ENCODE measurements around the gene TP53TG5.

The TP53TG5 gene

GRCh38 chr20:45341939-45342854 is 35.9 kb downstream of the TP53TG5 start:
- Histone ChIP-seq H3K4me2 (ENCODE audit: low read length) (peak overlapping the region; percentile 54), H3K18ac (ENCODE audit: low read length) (peak overlapping the region; percentile 84), H3K79me2 (ENCODE audit: control insufficient read depth, insufficient read depth, low read length) (peaks cover 71% of the 10 kb centered on the region), H3K36me3 (ENCODE audit: control insufficient read depth, insufficient read depth, low read length) (no peaks in the 10 kb centered on the region), H3K56ac (ENCODE audit: low read length) (peak overlapping the region; percentile 92), H3K4ac (ENCODE audit: low read depth, low read length) (peak overlapping the region; percentile 74), H3K23ac (ENCODE audit: low read length) (no peak overlapping the region), H3K27ac (ENCODE audit: low read depth, low read length) (peak overlapping the region; percentile 97), H2AK5ac (ENCODE audit: low read length) (peak overlapping the region; percentile 17), H2BK5ac (ENCODE audit: low read length) (peak overlapping the region; percentile 96), H3K27me3 (ENCODE audit: insufficient read depth, low read length, poor library complexity) (no peaks in the 10 kb centered on the region), H3K79me1 (ENCODE audit: low read length) (peaks cover 38% of the 10 kb centered on the region), H3K9ac (ENCODE audit: low read length) (peak overlapping the region; percentile 62), H2BK120ac (ENCODE audit: low read depth, low read length) (peak overlapping the region; percentile 16), H4K5ac (ENCODE audit: low read length) (no peak overlapping the region), H2BK15ac (replicated peaks; ENCODE audit: low read depth) (no peak overlapping the region), H4K8ac (ENCODE audit: low read depth, low read length) (no peak overlapping the region), H3K4me3 (ENCODE audit: low read length) (no peak overlapping the region), H3K4me1 (ENCODE audit: control insufficient read depth, low read depth, low read length) (peaks cover 71% of the 10 kb centered on the region)
- peak; percentile 98 for DNase-seq
- WGBS (ENCODE audit: extremely low coverage, insufficient coverage, low lambda C conversion rate): no CpG with 5 or more reads among the region's 16 CpGs

DNA sequence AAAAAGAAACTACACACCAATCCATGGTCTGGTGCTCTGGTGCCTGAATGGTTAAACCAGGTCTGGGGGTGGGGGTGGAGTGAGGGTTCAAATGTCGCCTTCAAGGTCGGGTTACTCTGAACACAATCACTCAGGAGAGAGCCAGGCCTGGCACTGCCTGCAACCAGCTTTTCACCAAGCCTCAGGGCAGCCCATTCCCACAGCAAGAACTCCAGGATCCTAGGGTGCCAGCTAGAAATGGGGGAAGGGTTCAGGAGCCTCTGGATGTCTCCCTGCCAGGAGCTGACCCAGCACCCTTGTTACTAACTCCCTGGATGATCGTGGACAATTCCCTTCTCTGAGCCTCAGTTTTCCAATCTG is 36.6 kb downstream of the TP53TG5 start:
- H3K56ac ChIP-seq (ENCODE audit: low read length): peak overlapping the region; percentile 92
- H3K23ac ChIP-seq (ENCODE audit: low read length): no peak overlapping the region
- H3K27me3 ChIP-seq (ENCODE audit: insufficient read depth, low read length, poor library complexity): no peaks in the 10 kb centered on the region
- H2AK5ac ChIP-seq (ENCODE audit: low read length): peak overlapping the region; percentile 17
- no peak overlapping the region for H4K5ac ChIP-seq (ENCODE audit: low read length)
- WGBS (ENCODE audit: extremely low coverage, insufficient coverage, low lambda C conversion rate): no CpG with 5 or more reads among the region's 3 CpGs
- H3K79me2 ChIP-seq (ENCODE audit: control insufficient read depth, insufficient read depth, low read length): peaks cover 70% of the 10 kb centered on the region
- H3K4me2 ChIP-seq (ENCODE audit: low read length): peak overlapping the region; percentile 36
- H3K4me1 ChIP-seq (ENCODE audit: control insufficient read depth, low read depth, low read length): peaks cover 70% of the 10 kb centered on the region
- H3K4ac ChIP-seq (ENCODE audit: low read depth, low read length): peak overlapping the region; percentile 74
- peak overlapping the region; percentile 75 for H3K18ac ChIP-seq (ENCODE audit: low read length)
- H3K27ac ChIP-seq (ENCODE audit: low read depth, low read length): peak overlapping the region; percentile 97
- no peak overlapping the region for H2BK120ac ChIP-seq (ENCODE audit: low read depth, low read length)
- H3K36me3 ChIP-seq (ENCODE audit: control insufficient read depth, insufficient read depth, low read length): no peaks in the 10 kb centered on the region
- no peak for DNase-seq
- peak overlapping the region; percentile 42 for H3K9ac ChIP-seq (ENCODE audit: low read length)
- H3K79me1 ChIP-seq (ENCODE audit: low read length): peaks cover 41% of the 10 kb centered on the region
- H4K8ac ChIP-seq (ENCODE audit: low read depth, low read length): no peak overlapping the region
- H2BK5ac ChIP-seq (ENCODE audit: low read length): peak overlapping the region; percentile 26
- no peak overlapping the region for H2BK15ac ChIP-seq (replicated peaks; ENCODE audit: low read depth)
- no peak overlapping the region for H3K4me3 ChIP-seq (ENCODE audit: low read length)

GRCh38 chr20:45340951-45341350 is 37.2 kb downstream of the TP53TG5 start:
- no peak overlapping the region for H4K5ac ChIP-seq (ENCODE audit: low read length)
- H3K23ac ChIP-seq (ENCODE audit: low read length): no peak overlapping the region
- peaks cover 66% of the 10 kb centered on the region for H3K4me1 ChIP-seq (ENCODE audit: control insufficient read depth, low read depth, low read length)
- H3K36me3 ChIP-seq (ENCODE audit: control insufficient read depth, insufficient read depth, low read length): no peaks in the 10 kb centered on the region
- no peak overlapping the region for H4K8ac ChIP-seq (ENCODE audit: low read depth, low read length)
- no peak overlapping the region for H2BK120ac ChIP-seq (ENCODE audit: low read depth, low read length)
- H2AK5ac ChIP-seq (ENCODE audit: low read length): no peak overlapping the region
- H3K9ac ChIP-seq (ENCODE audit: low read length): peak overlapping the region; percentile 25
- H3K4ac ChIP-seq (ENCODE audit: low read depth, low read length): no peak overlapping the region
- no peak overlapping the region for H3K4me2 ChIP-seq (ENCODE audit: low read length)
- H2BK5ac ChIP-seq (ENCODE audit: low read length): peak overlapping the region; percentile 9
- DNase-seq: peak; percentile 64
- peak overlapping the region; percentile 97 for H3K27ac ChIP-seq (ENCODE audit: low read depth, low read length)
- peaks cover 66% of the 10 kb centered on the region for H3K79me2 ChIP-seq (ENCODE audit: control insufficient read depth, insufficient read depth, low read length)
- peak overlapping the region; percentile 92 for H3K56ac ChIP-seq (ENCODE audit: low read length)
- H2BK15ac ChIP-seq (replicated peaks; ENCODE audit: low read depth): no peak overlapping the region
- H3K18ac ChIP-seq (ENCODE audit: low read length): peak overlapping the region; percentile 75
- peaks cover 44% of the 10 kb centered on the region for H3K79me1 ChIP-seq (ENCODE audit: low read length)
- no peaks in the 10 kb centered on the region for H3K27me3 ChIP-seq (ENCODE audit: insufficient read depth, low read length, poor library complexity)
- no peak overlapping the region for H3K4me3 ChIP-seq (ENCODE audit: low read length)
- no CpG with 5 or more reads among the region's 1 CpG for WGBS (ENCODE audit: extremely low coverage, insufficient coverage, low lambda C conversion rate)

GRCh38 chr20:45340236-45340847 is 37.8 kb downstream of the TP53TG5 start:
- H3K79me1 ChIP-seq (ENCODE audit: low read length): peaks cover 41% of the 10 kb centered on the region
- H3K9ac ChIP-seq (ENCODE audit: low read length): peak overlapping the region; percentile 25
- H3K18ac ChIP-seq (ENCODE audit: low read length): no peak overlapping the region
- H2AK5ac ChIP-seq (ENCODE audit: low read length): peak overlapping the region; percentile 16
- H3K27ac ChIP-seq (ENCODE audit: low read depth, low read length): no peak overlapping the region
- H3K79me2 ChIP-seq (ENCODE audit: control insufficient read depth, insufficient read depth, low read length): peaks cover 63% of the 10 kb centered on the region
- no peak overlapping the region for H2BK15ac ChIP-seq (replicated peaks; ENCODE audit: low read depth)
- no peaks in the 10 kb centered on the region for H3K27me3 ChIP-seq (ENCODE audit: insufficient read depth, low read length, poor library complexity)
- H4K5ac ChIP-seq (ENCODE audit: low read length): no peak overlapping the region
- peak; percentile 58 for DNase-seq
- H4K8ac ChIP-seq (ENCODE audit: low read depth, low read length): no peak overlapping the region
- no peak overlapping the region for H2BK120ac ChIP-seq (ENCODE audit: low read depth, low read length)
- H3K4me3 ChIP-seq (ENCODE audit: low read length): no peak overlapping the region
- peak overlapping the region; percentile 37 for H3K56ac ChIP-seq (ENCODE audit: low read length)
- H3K23ac ChIP-seq (ENCODE audit: low read length): no peak overlapping the region
- peaks cover 61% of the 10 kb centered on the region for H3K4me1 ChIP-seq (ENCODE audit: control insufficient read depth, low read depth, low read length)
- no peaks in the 10 kb centered on the region for H3K36me3 ChIP-seq (ENCODE audit: control insufficient read depth, insufficient read depth, low read length)
- H3K4ac ChIP-seq (ENCODE audit: low read depth, low read length): no peak overlapping the region
- no peak overlapping the region for H3K4me2 ChIP-seq (ENCODE audit: low read length)
- H2BK5ac ChIP-seq (ENCODE audit: low read length): no peak overlapping the region
- no CpG with 5 or more reads among the region's 5 CpGs for WGBS (ENCODE audit: extremely low coverage, insufficient coverage, low lambda C conversion rate)

DNA sequence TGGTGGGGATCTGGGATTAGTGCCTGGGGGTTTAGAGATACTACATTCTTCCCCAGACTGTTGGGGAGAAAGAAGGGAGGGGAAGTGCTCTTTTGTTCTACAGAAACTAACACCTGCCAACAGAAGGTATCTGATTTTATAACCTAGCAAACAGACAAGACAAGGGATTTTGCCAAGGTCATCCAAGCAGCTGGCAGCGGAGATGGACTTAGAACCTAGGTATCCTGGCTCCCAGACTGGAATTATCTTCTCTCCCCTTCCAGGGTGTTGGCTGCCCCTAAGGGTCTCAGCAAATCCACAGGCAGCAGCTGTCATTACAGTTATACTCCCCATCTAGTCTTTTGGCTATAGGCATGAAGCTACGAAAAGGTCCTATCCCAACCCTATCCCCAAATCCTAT is 38.3 kb downstream of the TP53TG5 start:
- no peaks in the 10 kb centered on the region for H3K27me3 ChIP-seq (ENCODE audit: insufficient read depth, low read length, poor library complexity)
- no peak overlapping the region for H2BK15ac ChIP-seq (replicated peaks; ENCODE audit: low read depth)
- no peak overlapping the region for H2AK5ac ChIP-seq (ENCODE audit: low read length)
- no peaks in the 10 kb centered on the region for H3K36me3 ChIP-seq (ENCODE audit: control insufficient read depth, insufficient read depth, low read length)
- H3K79me1 ChIP-seq (ENCODE audit: low read length): peaks cover 41% of the 10 kb centered on the region
- H2BK5ac ChIP-seq (ENCODE audit: low read length): no peak overlapping the region
- no peak overlapping the region for H3K4me3 ChIP-seq (ENCODE audit: low read length)
- WGBS (ENCODE audit: extremely low coverage, insufficient coverage, low lambda C conversion rate): no CpG with 5 or more reads among the region's 2 CpGs
- H4K8ac ChIP-seq (ENCODE audit: low read depth, low read length): no peak overlapping the region
- peaks cover 58% of the 10 kb centered on the region for H3K79me2 ChIP-seq (ENCODE audit: control insufficient read depth, insufficient read depth, low read length)
- H3K9ac ChIP-seq (ENCODE audit: low read length): no peak overlapping the region
- H2BK120ac ChIP-seq (ENCODE audit: low read depth, low read length): no peak overlapping the region
- no peak overlapping the region for H3K27ac ChIP-seq (ENCODE audit: low read depth, low read length)
- DNase-seq: no peak
- no peak overlapping the region for H3K56ac ChIP-seq (ENCODE audit: low read length)
- H3K4ac ChIP-seq (ENCODE audit: low read depth, low read length): no peak overlapping the region
- H3K23ac ChIP-seq (ENCODE audit: low read length): no peak overlapping the region
- H3K4me1 ChIP-seq (ENCODE audit: control insufficient read depth, low read depth, low read length): peaks cover 58% of the 10 kb centered on the region
- no peak overlapping the region for H3K4me2 ChIP-seq (ENCODE audit: low read length)
- H4K5ac ChIP-seq (ENCODE audit: low read length): no peak overlapping the region
- H3K18ac ChIP-seq (ENCODE audit: low read length): no peak overlapping the region
